Sigmoid colon (tissue), 7 donors: ENCODE data around the gene KRTAP12-1. TPM values are rescaled to one million over a fixed set of nuclear protein-coding genes. Genes with fewer than 3 reads are reported as not detected.
"Not testable (repeated sequence)": the region's sequence is repeated elsewhere in the genome, so short reads cannot be mapped to it uniquely, and the experiment has no call there.

Experiments used
- DNase-seq: peaks from one replicate; pipeline ENCODE4 v3.0.0-alpha.2; 2019
- H3K27ac ChIP-seq, 4 donors: fragments of 200-600 bp; sonication (generic); one replicate each; pipeline ENCODE4 v1.5.1; 2016 to 2019; ENCODE audit warnings: mild to moderate bottlenecking in 1 of 4
- H3K27me3 ChIP-seq, 3 donors: fragments of 200-600 bp; sonication (generic); one replicate each; pipeline ENCODE4 v1.5.1; 2019; ENCODE audit warnings: mild to moderate bottlenecking in 1 of 3
- H3K36me3 ChIP-seq, 4 donors: fragments of 200-600 bp; sonication (generic); one replicate each; pipeline ENCODE4 v1.5.1; 2016 to 2019
- H3K4me1 ChIP-seq, 4 donors: fragments of 200-600 bp; sonication (generic); one replicate each; pipeline ENCODE4 v1.5.1; 2017 to 2019
- H3K4me3 ChIP-seq, 4 donors: fragments of 200-600 bp; sonication (generic); one replicate each; pipeline ENCODE4 v1.5.1; 2017 to 2019; ENCODE audit warnings: mild to moderate bottlenecking in 2 of 4, moderate library complexity in 1 of 4
- H3K9me3 ChIP-seq, 4 donors: fragments of 200-600 bp in 3 of 4; sonication (generic) in 3 of 4; one replicate each; pipeline versions ENCODE4 v1.5.1 to v1.6.1; 2013 to 2019
- CTCF ChIP-seq, 4 experiments: fragments of 450-650 bp in 3 of 4; fragments of 200-600 bp in 1 of 4; IDR thresholded peaks; one replicate each; pipeline ENCODE4 v1.5.1; 2016 to 2019; ENCODE audit warnings: antibody characterized with exemption in 4 of 4, mild to moderate bottlenecking in 3 of 4, moderate library complexity in 2 of 4
- EP300 ChIP-seq, 4 donors: sonication (generic); formaldehyde crosslinking; IDR thresholded peaks; one replicate each; pipeline ENCODE4 v1.6.1; 2017; ENCODE audit warnings: antibody characterized with exemption in 4 of 4
- POLR2A ChIP-seq, 2 donors: fragments of 450-650 bp; IDR thresholded peaks; one replicate each; pipeline ENCODE4 v1.6.1; 2016; ENCODE audit warnings: antibody characterized with exemption in 2 of 2, mild to moderate bottlenecking in 2 of 2, moderate library complexity in 2 of 2
- POLR2AphosphoS5 ChIP-seq, 4 donors: sonication (generic); formaldehyde crosslinking; IDR thresholded peaks; one replicate each; pipeline ENCODE4 v1.6.1; 2017; ENCODE audit warnings: antibody characterized with exemption in 4 of 4
- WGBS, 2 donors: extraction: QIAGEN DNeasy Blood & Tissue Kit; methylation state at CpG; one replicate each; pipeline ENCODE4 v1.1.7; 2013; 5-methylcytosine and 5-hydroxymethylcytosine counted together
- intact Hi-C: fragments of 100-400 bp; cut with DNase I; formaldehyde crosslinking; loops from one replicate; pipeline ENCODE4 v1.15.1; 2023
- polyA plus RNA-seq, 3 donors: library from polyadenylated mRNA; stranded (reverse); fragments of 200-250 nt; gene quantifications; one replicate each; pipeline ENCODE4 v1.2.3, GENCODE V29; 2013
- total RNA-seq, 4 donors: library from RNA; depleted of rRNA; stranded (reverse); fragments of >200 nt; gene quantifications; one replicate each; pipeline ENCODE4 v1.1.0, GENCODE V29; 2016
- donor health status: healthy with polysubstance abuse.
- donor health status: Bipolar disorder and iron deficiency.
- donor health status: healthy.

KRTAP12-1 gene
- total and polyA plus RNA-seq, 7 donors, result not detected

GRCh38 chr21:44640761-44641160 is 41.2 kb downstream of the KRTAP12-1 start:
- Histone ChIP-seq H3K27me3 (peaks cover 0 to 29% (median 0%) of the 10 kb centered on the region in 3 donors), H3K4me3 (no peak overlapping the region), H3K9me3 (peaks cover 0 to 6% (median 1%) of the 10 kb centered on the region in 4 donors), H3K27ac (no peak overlapping the region), H3K36me3 (no peaks in the 10 kb centered on the region), H3K4me1 (no peaks in the 10 kb centered on the region)
- no peak for DNase-seq
- 79 to 91% methylated on average over 5 of the region's 5 CpGs for WGBS, 2 donors
- intact Hi-C loops, result no loop called here
- TF ChIP-seq POLR2AphosphoS5 (IDR thresholded peaks at IDR 0.05) (no peak), CTCF (IDR thresholded peaks at IDR 0.05) (no peak), EP300 (IDR thresholded peaks at IDR 0.05) (no peak), POLR2A (IDR thresholded peaks at IDR 0.05) (no peak)

GRCh38 chr21:44639331-44639655 is 42.7 kb downstream of the KRTAP12-1 start:
- H3K27me3 ChIP-seq, result peaks cover 0 to 32% (median 0%) of the 10 kb centered on the region in 3 donors
- no peak for TF ChIP-seq CTCF (IDR thresholded peaks at IDR 0.05)
- no peak for TF ChIP-seq POLR2AphosphoS5 (IDR thresholded peaks at IDR 0.05)
- no peak for TF ChIP-seq EP300 (IDR thresholded peaks at IDR 0.05)
- no peaks in the 10 kb centered on the region for H3K36me3 ChIP-seq
- no peak overlapping the region for H3K27ac ChIP-seq
- intact Hi-C loops, result no loop called here
- WGBS, 2 donors, result 84 to 87% methylated on average over 12 of the region's 12 CpGs
- H3K4me3 ChIP-seq, result no peak overlapping the region
- no peak for DNase-seq
- H3K9me3 ChIP-seq, result peaks cover 0 to 4% (median 1%) of the 10 kb centered on the region in 4 donors
- H3K4me1 ChIP-seq, result no peaks in the 10 kb centered on the region

GRCh38 chr21:44638506-44639330 is 43.2 kb downstream of the KRTAP12-1 start:
- peaks cover 0 to 32% (median 0%) of the 10 kb centered on the region in 3 donors for H3K27me3 ChIP-seq
- DNase-seq, H3K36me3 ChIP-seq, H3K27ac ChIP-seq, H3K4me1 ChIP-seq, intact Hi-C loops, H3K9me3 ChIP-seq, H3K4me3 ChIP-seq: not testable (repeated sequence)
- 79 to 80% methylated on average over 21 of the region's 21 CpGs for WGBS, 2 donors

- intact Hi-C loops, DNase-seq, H3K4me3 ChIP-seq, H3K27ac ChIP-seq, H3K9me3 ChIP-seq, H3K36me3 ChIP-seq, H3K4me1 ChIP-seq: not testable (repeated sequence)
- peaks cover 0 to 32% (median 0%) of the 10 kb centered on the region in 3 donors for H3K27me3 ChIP-seq
- 58 to 63% methylated on average over 12 of the region's 12 CpGs for WGBS, 2 donors
Observed at GRCh38 chr21:44637851-44638348, 44.1 kb downstream of the KRTAP12-1 start.

- DNase-seq, result no peak
- WGBS, 2 donors, result 50 to 68% methylated on average over 21 of the region's 21 CpGs
- intact Hi-C loops, result no loop called here
- Histone ChIP-seq H3K27me3 (peaks cover 0 to 32% (median 0%) of the 10 kb centered on the region in 3 donors), H3K27ac (no peak within 1 kb of the TSS), H3K36me3 (no peaks in the 10 kb centered on the region), H3K4me1 (no peaks in the 10 kb centered on the region), H3K9me3 (peaks cover 0 to 5% (median 0%) of the 10 kb centered on the region in 4 donors), H3K4me3 (no peak within 1 kb of the TSS)
- TF ChIP-seq CTCF (IDR thresholded peaks at IDR 0.05), result no peak
Observed at GRCh38 chr21:44637018-44637850, 44.7 kb downstream of the KRTAP12-1 start, which contains the start of gene KRTAP10-10. TSS of gene KRTAP10-10 (plus strand) at chr21:44637356. CDS start at chr21:44637418, 62 bp downstream.
